ENCODE measurements around the gene CEACAM8.

GRCh38 chr19:42540071-42540553 is 54.6 kb downstream of the CEACAM8 start:
- TF ChIP-seq CTCF (IDR thresholded peaks at IDR 0.05; ENCODE audit: insufficient read depth, low read length, poor library complexity, severe bottlenecking) (no peak), EZH2phosphoT487 (conservative IDR thresholded peaks at IDR 0.05; ENCODE audit: low read length) (no peak)

Data from SU-DHL-6 (cell line).